GM10266 (cell line): ENCODE data around the gene KIF26B.
A peak's percentile ranks its signal among the peaks of the same experiment; 100 is the strongest.

Experiments
- DNase-seq: peaks from one replicate; pipeline ENCODE4 v3.0.0; 2012; ENCODE audit errors: extremely low spot score
- CTCF ChIP-seq: IDR thresholded peaks from 2 replicates; pipeline ENCODE4 v1.5.1; 2012; ENCODE audit warnings: mild to moderate bottlenecking, low read depth; ENCODE audit not compliant: control insufficient read depth, insufficient read depth; ENCODE audit errors: missing control alignments

The KIF26B gene

GRCh38 chr1:245686006-245686405 is 531.2 kb downstream of the KIF26B start:
- no peak for TF ChIP-seq CTCF
- DNase-seq: peak; percentile 42

- TF ChIP-seq CTCF: no peak
- DNase-seq: peak; percentile 38
These were observed 531.8 kb downstream of the KIF26B start for GRCh38 chr1:245686446-245687030.

- peak; percentile 42 for DNase-seq
- TF ChIP-seq CTCF: no peak
These were observed 532.4 kb downstream of the KIF26B start for GRCh38 chr1:245687152-245687635.

GRCh38 chr1:245687636-245688535 is 533.1 kb downstream of the KIF26B start:
- no peak for DNase-seq
- TF ChIP-seq CTCF: no peak

- TF ChIP-seq CTCF: no peak
These were observed 534.0 kb downstream of the KIF26B start for GRCh38 chr1:245688536-245689453.

GRCh38 chr1:245690156-245690690 is 535.4 kb downstream of the KIF26B start:
- no peak for TF ChIP-seq CTCF
- no peak for DNase-seq

More at GRCh38 chr1:245688536-245689453, 534.0 kb downstream of the KIF26B start:
- DNase-seq: no peak
